A673 (cell line): ENCODE results near the gene KRTAP10-8. TPM values are rescaled to one million over a fixed set of nuclear protein-coding genes. Genes with fewer than 3 reads are reported as not detected.

Source experiments
- Bru-seq: library from RNA; stranded (reverse); fragments of 400-500 nt; gene quantifications from one replicate; lab custom pipeline; 2021; lab: Mats Ljungman, UMichigan
- BruChase-seq, 2 experiments: library from RNA; stranded (reverse); fragments of 400-500 nt; gene quantifications; one replicate each; lab custom pipeline; 2021; lab: Mats Ljungman, UMichigan
- BruUV-seq: library from RNA; stranded (reverse); fragments of 400-500 nt; replicated peaks from 2 replicates; lab custom pipeline; 2021; lab: Mats Ljungman, UMichigan
- CTCF ChIA-PET: fragments of 300-600 bp; sonication (Branson Sonifier 250); formaldehyde crosslinking; loops from one replicate; lab custom pipeline; 2022; ENCODE audit warnings: antibody characterized with exemption; lab: Charles Lee
- POLR2A ChIA-PET: fragments of 300-600 bp; sonication (Branson Sonifier 250); formaldehyde crosslinking; loops from one replicate; lab custom pipeline; 2022; ENCODE audit warnings: antibody characterized with exemption; ENCODE audit not compliant: low non-redundant PET; lab: Charles Lee
- DNase-seq: peaks from one replicate; pipeline ENCODE4 v3.0.0-alpha.2; 2015; ENCODE audit warnings: low spot score
- H3K27ac ChIP-seq: fragments of 200-600 bp; sonication (generic); 2 replicates; pipeline ENCODE4 v1.5.1; 2016; ENCODE audit warnings: mixed run types, low read depth, mild to moderate bottlenecking, mixed read lengths, antibody characterized with exemption, low read length; ENCODE audit not compliant: poor library complexity, severe bottlenecking
- H3K27me3 ChIP-seq: fragments of 200-600 bp; sonication (generic); replicated peaks from 2 replicates; pipeline ENCODE4 v1.6.1; 2017; ENCODE audit warnings: mixed run types, low read depth, mild to moderate bottlenecking, mixed read lengths, antibody characterized with exemption, low read length; ENCODE audit not compliant: insufficient read depth, poor library complexity
- H3K36me3 ChIP-seq: fragments of 200-600 bp; sonication (generic); 2 replicates; pipeline ENCODE4 v1.6.1; 2016; ENCODE audit warnings: mixed run types, mild to moderate bottlenecking, mixed read lengths, antibody characterized with exemption, low read length; ENCODE audit not compliant: insufficient read depth, poor library complexity, severe bottlenecking
- H3K4me1 ChIP-seq: fragments of 200-600 bp; sonication (generic); 2 replicates; pipeline ENCODE4 v1.6.1; 2017; ENCODE audit warnings: mixed run types, mild to moderate bottlenecking, mixed read lengths, antibody characterized with exemption, low read length; ENCODE audit not compliant: insufficient read depth, poor library complexity, severe bottlenecking
- H3K4me3 ChIP-seq: fragments of 200-600 bp; sonication (generic); 2 replicates; pipeline ENCODE4 v1.5.1; 2016; ENCODE audit warnings: low read depth, mixed run types, mild to moderate bottlenecking, mixed read lengths, low read length; ENCODE audit not compliant: poor library complexity, severe bottlenecking
- H3K9me3 ChIP-seq: fragments of 200-600 bp; sonication (generic); 2 replicates; pipeline ENCODE4 v1.6.1; 2016; ENCODE audit warnings: mixed run types, low read depth, mild to moderate bottlenecking, mixed read lengths, antibody characterized with exemption, low read length; ENCODE audit not compliant: poor library complexity, severe bottlenecking
- CTCF ChIP-seq: fragments of 300-800, 200-600 bp; sonication (generic); conservative IDR thresholded peaks from 2 replicates; pipeline ENCODE4 v1.5.1; 2017; ENCODE audit warnings: low read depth, mild to moderate bottlenecking, antibody characterized with exemption, low read length, moderate library complexity, mixed read lengths
- EZH2 ChIP-seq: fragments of 200-600 bp; sonication (generic); IDR thresholded peaks from 2 replicates; pipeline ENCODE4 v1.6.1; 2017; ENCODE audit warnings: borderline replicate concordance, low read depth, mild to moderate bottlenecking, mixed read lengths, antibody characterized with exemption, low read length; ENCODE audit not compliant: poor library complexity, severe bottlenecking
- intact Hi-C: fragments of 100-400 bp; cut with micrococcal nuclease; formaldehyde crosslinking; loops from one replicate; pipeline ENCODE4 v1.10.0; 2022; ENCODE audit not compliant: unreplicated experiment
- long read RNA-seq: library from polyadenylated mRNA; stranded (forward); transcript quantifications from one replicate; pipeline ENCODE4 v2.0.0, GENCODE V29; 2022
- total RNA-seq: library from RNA; stranded (reverse); gene quantifications from 2 replicates; pipeline ENCODE4 v1.2.3, GENCODE V29; 2021

The KRTAP10-8 gene
- not detected in 2 replicates for total RNA-seq
- not detected for Bru-seq, nascent RNA
- BruChase-seq, experiment 1, labeled RNA remaining after a 2-hour chase = not detected
- not detected for BruChase-seq, experiment 2, labeled RNA remaining after a 6-hour chase
- long read RNA-seq = 0 reads

DNA sequence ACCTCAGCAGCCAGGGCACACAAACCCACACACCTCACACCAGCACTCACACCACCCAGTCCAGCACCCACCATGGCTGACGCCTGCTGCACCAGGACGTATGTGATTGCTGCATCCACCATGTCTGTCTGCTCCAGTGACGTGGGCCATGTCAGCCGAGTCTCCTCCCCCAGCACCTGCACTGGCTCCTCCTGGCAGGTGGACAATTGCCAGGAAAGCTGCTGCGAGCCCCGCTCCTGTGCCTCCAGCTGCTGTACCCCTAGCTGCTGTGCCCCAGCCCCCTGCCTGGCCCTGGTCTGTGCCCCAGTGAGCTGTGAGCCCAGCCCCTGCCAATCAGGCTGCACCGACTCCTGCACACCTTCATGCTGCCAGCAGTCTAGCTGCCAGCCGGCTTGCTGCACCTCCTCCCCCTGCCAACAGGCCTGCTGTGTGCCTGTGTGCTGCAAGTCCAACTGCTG is at the start of gene KRTAP10-8:
TSS of gene KRTAP10-8 (plus strand) at position 51 of the 458 bp plus-strand sequence. CDS start at position 73, 22 bp downstream.
- ChIA-PET POLR2A (no interaction called here), CTCF (no interaction called here)
- no peak for DNase-seq
- TF ChIP-seq EZH2 = no peak
- no peak for TF ChIP-seq CTCF
- Histone ChIP-seq H3K27ac (no peak within 1 kb of the TSS), H3K36me3 (no peaks in the 10 kb centered on the region), H3K4me1 (no peaks in the 10 kb centered on the region), H3K9me3 (peaks cover 25% of the 10 kb centered on the region), H3K27me3 (no peaks in the 10 kb centered on the region), H3K4me3 (no peak within 1 kb of the TSS)
- intact Hi-C loops = no loop called here
- BruUV-seq = no TSS peak

DNA sequence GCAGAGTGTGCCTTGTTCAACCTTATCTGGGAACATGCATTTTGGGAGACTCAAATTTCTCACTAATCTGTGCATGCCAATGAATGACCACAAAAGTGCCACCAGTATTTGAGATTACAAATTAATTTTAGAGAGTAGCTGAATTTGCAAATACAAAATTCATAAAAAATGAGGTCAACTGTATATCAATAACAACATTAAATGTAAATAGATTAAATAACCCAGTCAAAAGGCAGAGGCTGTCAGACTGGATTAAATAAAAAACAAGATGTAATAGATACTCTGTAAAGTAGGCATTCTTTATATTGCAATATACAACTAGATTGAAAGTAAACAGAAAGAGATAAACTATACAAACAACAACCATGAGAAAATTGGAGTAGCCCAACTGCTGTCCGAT is 47.8 kb upstream of the KRTAP10-8 start:
- CTCF ChIA-PET = no interaction called here
- no peaks in the 10 kb centered on the region for H3K9me3 ChIP-seq

DNA sequence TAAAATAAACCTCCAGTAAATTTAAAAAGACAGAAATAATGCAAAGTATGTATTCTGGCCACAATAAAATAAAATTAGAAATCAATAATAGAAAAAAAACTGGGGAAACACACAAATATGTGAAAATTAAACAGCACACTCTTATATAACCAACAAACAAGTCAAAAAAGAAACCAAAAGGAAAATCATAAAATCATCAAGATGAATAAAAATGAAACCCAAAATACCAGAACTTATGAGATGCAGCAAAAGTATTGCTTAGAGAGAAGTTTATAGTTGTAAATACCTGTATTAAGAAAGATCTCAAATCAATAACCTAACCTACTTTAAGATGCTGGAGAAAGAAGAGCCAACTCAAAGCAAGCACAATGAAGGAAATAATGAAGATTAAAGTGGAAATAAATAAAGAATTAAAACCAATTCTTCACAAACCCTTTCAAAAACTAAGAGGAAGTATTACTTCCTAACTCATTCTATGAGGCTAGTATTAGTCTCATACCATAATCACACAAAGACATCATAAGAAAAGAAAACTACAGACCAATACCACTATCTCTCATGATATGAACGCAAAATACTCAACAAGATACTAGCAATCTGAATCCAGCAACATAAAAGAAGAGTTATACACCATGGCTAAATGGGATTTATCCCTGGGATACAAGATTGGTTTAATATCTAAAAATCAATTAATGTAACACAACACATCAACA is 46.8 kb upstream of the KRTAP10-8 start:
- BruUV-seq = no TSS peak
- H3K27me3 ChIP-seq = no peaks in the 10 kb centered on the region
- no peak overlapping the region for H3K27ac ChIP-seq
- H3K9me3 ChIP-seq = no peaks in the 10 kb centered on the region
- no peaks in the 10 kb centered on the region for H3K36me3 ChIP-seq
- POLR2A ChIA-PET = no interaction called here
- CTCF ChIA-PET = no interaction called here
- TF ChIP-seq EZH2 (no peak), CTCF (no peak)
- H3K4me1 ChIP-seq = no peaks in the 10 kb centered on the region
- intact Hi-C loops = no loop called here
- DNase-seq = no peak
- no peak overlapping the region for H3K4me3 ChIP-seq

More for the DNA sequence above, 47.8 kb upstream of the KRTAP10-8 start:
- BruUV-seq = no TSS peak
- Histone ChIP-seq H3K36me3 (no peaks in the 10 kb centered on the region), H3K27me3 (no peaks in the 10 kb centered on the region), H3K27ac (no peak overlapping the region), H3K4me3 (no peak overlapping the region), H3K4me1 (no peaks in the 10 kb centered on the region)
- TF ChIP-seq EZH2 (no peak), CTCF (no peak)
- DNase-seq = no peak
- intact Hi-C loops = no loop called here
- POLR2A ChIA-PET = no interaction called here
